ENCODE results near the gene ATP7B. TPM values are rescaled to one million over a fixed set of nuclear protein-coding genes. Genes with fewer than 3 reads are reported as not detected.

The ATP7B gene
- total RNA-seq, 1 donor from 2014 or later, result 3.9 TPM

- Histone ChIP-seq H3K4me3 (ENCODE audit: low read depth, low read length) (no peak overlapping the region), H3K27me3 (ENCODE audit: control insufficient read depth, insufficient read depth, low read length) (no peaks in the 10 kb centered on the region), H3K36me3 (ENCODE audit: control insufficient read depth, insufficient read depth, low read length) (no peaks in the 10 kb centered on the region)
- no peak for TF ChIP-seq CTCF (IDR thresholded peaks at IDR 0.05; ENCODE audit: insufficient read depth, low read length, severe bottlenecking)
- FAIRE-seq (peak; percentile 23), DNase-seq (ENCODE audit: low read depth) (no peak)
Measured at GRCh38 chr13:51961493-51962403, 49.5 kb downstream of the ATP7B start.

GRCh38 chr13:51960766-51961165 lies 50.5 kb downstream of the ATP7B start:
- H3K27me3 ChIP-seq (ENCODE audit: control insufficient read depth, insufficient read depth, low read length), result no peaks in the 10 kb centered on the region
- no peaks in the 10 kb centered on the region for H3K36me3 ChIP-seq (ENCODE audit: control insufficient read depth, insufficient read depth, low read length)
- H3K4me3 ChIP-seq (ENCODE audit: low read depth, low read length), result no peak overlapping the region
- DNase-seq (ENCODE audit: low read depth) (no peak), FAIRE-seq (no peak)
- no peak for TF ChIP-seq CTCF (IDR thresholded peaks at IDR 0.05; ENCODE audit: insufficient read depth, low read length, severe bottlenecking)

GRCh38 chr13:51959773-51960172 lies 51.5 kb downstream of the ATP7B start:
- no peak for TF ChIP-seq CTCF (IDR thresholded peaks at IDR 0.05; ENCODE audit: insufficient read depth, low read length, severe bottlenecking)
- Histone ChIP-seq H3K27me3 (ENCODE audit: control insufficient read depth, insufficient read depth, low read length) (no peaks in the 10 kb centered on the region), H3K4me3 (ENCODE audit: low read depth, low read length) (no peak overlapping the region), H3K36me3 (ENCODE audit: control insufficient read depth, insufficient read depth, low read length) (no peaks in the 10 kb centered on the region)
- no peak for FAIRE-seq
- DNase-seq (ENCODE audit: low read depth), result no peak

GRCh38 chr13:51958217-51958547 lies 53.1 kb downstream of the ATP7B start:
- H3K4me3 ChIP-seq (ENCODE audit: low read depth, low read length), result no peak overlapping the region
- no peaks in the 10 kb centered on the region for H3K27me3 ChIP-seq (ENCODE audit: control insufficient read depth, insufficient read depth, low read length)
- TF ChIP-seq CTCF (IDR thresholded peaks at IDR 0.05; ENCODE audit: insufficient read depth, low read length, severe bottlenecking), result no peak
- DNase-seq (ENCODE audit: low read depth), result peak; percentile 15
- no peaks in the 10 kb centered on the region for H3K36me3 ChIP-seq (ENCODE audit: control insufficient read depth, insufficient read depth, low read length)
- no peak for FAIRE-seq

GRCh38 chr13:51957377-51958216 lies 53.7 kb downstream of the ATP7B start:
- TF ChIP-seq CTCF (IDR thresholded peaks at IDR 0.05; ENCODE audit: insufficient read depth, low read length, severe bottlenecking), result no peak
- no peak for DNase-seq (ENCODE audit: low read depth)
- FAIRE-seq, result no peak
- Histone ChIP-seq H3K27me3 (ENCODE audit: control insufficient read depth, insufficient read depth, low read length) (no peaks in the 10 kb centered on the region), H3K36me3 (ENCODE audit: control insufficient read depth, insufficient read depth, low read length) (no peaks in the 10 kb centered on the region), H3K4me3 (ENCODE audit: low read depth, low read length) (no peak overlapping the region)

Data from bronchial epithelial cell (primary cell).